WTC11 (cell line): ENCODE measurements around the gene EFNA5.

Experiments
- FOXP1 ChIP-seq: sonication (generic); formaldehyde crosslinking; IDR thresholded peaks from 2 replicates; pipeline ENCODE4 v1.8.0; 2022; ENCODE audit warnings: missing genetic modification reagents, mild to moderate bottlenecking, moderate library complexity, borderline replicate concordance
- NR2C2 ChIP-seq: sonication (generic); formaldehyde crosslinking; IDR thresholded peaks from 2 replicates; pipeline ENCODE4 v1.8.0; 2022; ENCODE audit warnings: mild to moderate bottlenecking, missing genetic modification reagents
- ZNF138 ChIP-seq: sonication (generic); formaldehyde crosslinking; conservative IDR thresholded peaks from 2 replicates; pipeline ENCODE4 v1.8.1; 2022; ENCODE audit warnings: mild to moderate bottlenecking, moderate library complexity, missing genetic modification reagents
- TF ChIP-seq, protein P1 (sequence below): fragments of 200-600 bp; IDR thresholded peaks from 2 replicates; pipeline ENCODE4 v1.8.0; 2022; ENCODE audit warnings: antibody characterized with exemption
- TF ChIP-seq, protein P2 (sequence below): sonication (generic); formaldehyde crosslinking; conservative IDR thresholded peaks from 2 replicates; pipeline ENCODE4 v1.8.1; 2023; ENCODE audit warnings: mild to moderate bottlenecking, low read depth, missing genetic modification reagents, moderate library complexity
- TF ChIP-seq, protein P3 (sequence below): sonication (generic); formaldehyde crosslinking; IDR thresholded peaks from 2 replicates; pipeline ENCODE4 v1.8.0; 2022; ENCODE audit warnings: missing genetic modification reagents

DNA sequence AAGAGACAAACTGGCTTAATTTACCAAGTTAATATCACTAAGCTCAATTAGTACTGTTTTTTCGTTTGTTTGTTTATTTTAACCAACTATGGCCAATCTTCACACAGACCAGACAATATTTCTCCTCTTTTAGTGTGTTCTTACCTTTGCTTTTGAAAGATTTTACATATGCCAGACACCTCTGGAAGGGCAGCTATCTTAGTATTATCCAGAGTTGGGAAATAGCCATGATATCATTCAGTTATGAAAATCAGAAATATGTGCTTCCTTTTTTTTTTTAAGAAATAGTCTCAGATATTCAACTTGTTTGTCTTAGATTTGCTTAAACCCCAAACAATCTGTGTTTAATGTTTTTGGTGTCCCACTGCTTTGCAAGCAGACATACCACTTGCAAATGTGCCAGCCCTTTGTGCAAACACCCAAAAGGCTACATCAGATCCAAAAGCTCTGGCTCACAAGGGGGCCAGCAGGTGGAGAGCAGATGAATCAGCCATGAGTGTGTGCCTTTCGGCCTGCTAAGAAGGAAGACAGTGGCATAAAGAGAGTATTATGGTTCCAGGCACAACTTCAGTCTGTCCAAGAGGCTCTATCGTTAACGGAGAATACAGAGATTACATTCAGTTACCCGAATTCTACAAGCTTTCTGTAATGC, 147.6 kb downstream of the EFNA5 start:
- TF ChIP-seq, protein P1, sequence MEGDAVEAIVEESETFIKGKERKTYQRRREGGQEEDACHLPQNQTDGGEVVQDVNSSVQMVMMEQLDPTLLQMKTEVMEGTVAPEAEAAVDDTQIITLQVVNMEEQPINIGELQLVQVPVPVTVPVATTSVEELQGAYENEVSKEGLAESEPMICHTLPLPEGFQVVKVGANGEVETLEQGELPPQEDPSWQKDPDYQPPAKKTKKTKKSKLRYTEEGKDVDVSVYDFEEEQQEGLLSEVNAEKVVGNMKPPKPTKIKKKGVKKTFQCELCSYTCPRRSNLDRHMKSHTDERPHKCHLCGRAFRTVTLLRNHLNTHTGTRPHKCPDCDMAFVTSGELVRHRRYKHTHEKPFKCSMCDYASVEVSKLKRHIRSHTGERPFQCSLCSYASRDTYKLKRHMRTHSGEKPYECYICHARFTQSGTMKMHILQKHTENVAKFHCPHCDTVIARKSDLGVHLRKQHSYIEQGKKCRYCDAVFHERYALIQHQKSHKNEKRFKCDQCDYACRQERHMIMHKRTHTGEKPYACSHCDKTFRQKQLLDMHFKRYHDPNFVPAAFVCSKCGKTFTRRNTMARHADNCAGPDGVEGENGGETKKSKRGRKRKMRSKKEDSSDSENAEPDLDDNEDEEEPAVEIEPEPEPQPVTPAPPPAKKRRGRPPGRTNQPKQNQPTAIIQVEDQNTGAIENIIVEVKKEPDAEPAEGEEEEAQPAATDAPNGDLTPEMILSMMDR, result no peak
- TF ChIP-seq, protein P2, sequence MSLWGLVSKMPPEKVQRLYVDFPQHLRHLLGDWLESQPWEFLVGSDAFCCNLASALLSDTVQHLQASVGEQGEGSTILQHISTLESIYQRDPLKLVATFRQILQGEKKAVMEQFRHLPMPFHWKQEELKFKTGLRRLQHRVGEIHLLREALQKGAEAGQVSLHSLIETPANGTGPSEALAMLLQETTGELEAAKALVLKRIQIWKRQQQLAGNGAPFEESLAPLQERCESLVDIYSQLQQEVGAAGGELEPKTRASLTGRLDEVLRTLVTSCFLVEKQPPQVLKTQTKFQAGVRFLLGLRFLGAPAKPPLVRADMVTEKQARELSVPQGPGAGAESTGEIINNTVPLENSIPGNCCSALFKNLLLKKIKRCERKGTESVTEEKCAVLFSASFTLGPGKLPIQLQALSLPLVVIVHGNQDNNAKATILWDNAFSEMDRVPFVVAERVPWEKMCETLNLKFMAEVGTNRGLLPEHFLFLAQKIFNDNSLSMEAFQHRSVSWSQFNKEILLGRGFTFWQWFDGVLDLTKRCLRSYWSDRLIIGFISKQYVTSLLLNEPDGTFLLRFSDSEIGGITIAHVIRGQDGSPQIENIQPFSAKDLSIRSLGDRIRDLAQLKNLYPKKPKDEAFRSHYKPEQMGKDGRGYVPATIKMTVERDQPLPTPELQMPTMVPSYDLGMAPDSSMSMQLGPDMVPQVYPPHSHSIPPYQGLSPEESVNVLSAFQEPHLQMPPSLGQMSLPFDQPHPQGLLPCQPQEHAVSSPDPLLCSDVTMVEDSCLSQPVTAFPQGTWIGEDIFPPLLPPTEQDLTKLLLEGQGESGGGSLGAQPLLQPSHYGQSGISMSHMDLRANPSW (CRISPR knock-in tag), result no peak
- no peak for TF ChIP-seq NR2C2 (CRISPR knock-in tag)
- TF ChIP-seq, protein P3, sequence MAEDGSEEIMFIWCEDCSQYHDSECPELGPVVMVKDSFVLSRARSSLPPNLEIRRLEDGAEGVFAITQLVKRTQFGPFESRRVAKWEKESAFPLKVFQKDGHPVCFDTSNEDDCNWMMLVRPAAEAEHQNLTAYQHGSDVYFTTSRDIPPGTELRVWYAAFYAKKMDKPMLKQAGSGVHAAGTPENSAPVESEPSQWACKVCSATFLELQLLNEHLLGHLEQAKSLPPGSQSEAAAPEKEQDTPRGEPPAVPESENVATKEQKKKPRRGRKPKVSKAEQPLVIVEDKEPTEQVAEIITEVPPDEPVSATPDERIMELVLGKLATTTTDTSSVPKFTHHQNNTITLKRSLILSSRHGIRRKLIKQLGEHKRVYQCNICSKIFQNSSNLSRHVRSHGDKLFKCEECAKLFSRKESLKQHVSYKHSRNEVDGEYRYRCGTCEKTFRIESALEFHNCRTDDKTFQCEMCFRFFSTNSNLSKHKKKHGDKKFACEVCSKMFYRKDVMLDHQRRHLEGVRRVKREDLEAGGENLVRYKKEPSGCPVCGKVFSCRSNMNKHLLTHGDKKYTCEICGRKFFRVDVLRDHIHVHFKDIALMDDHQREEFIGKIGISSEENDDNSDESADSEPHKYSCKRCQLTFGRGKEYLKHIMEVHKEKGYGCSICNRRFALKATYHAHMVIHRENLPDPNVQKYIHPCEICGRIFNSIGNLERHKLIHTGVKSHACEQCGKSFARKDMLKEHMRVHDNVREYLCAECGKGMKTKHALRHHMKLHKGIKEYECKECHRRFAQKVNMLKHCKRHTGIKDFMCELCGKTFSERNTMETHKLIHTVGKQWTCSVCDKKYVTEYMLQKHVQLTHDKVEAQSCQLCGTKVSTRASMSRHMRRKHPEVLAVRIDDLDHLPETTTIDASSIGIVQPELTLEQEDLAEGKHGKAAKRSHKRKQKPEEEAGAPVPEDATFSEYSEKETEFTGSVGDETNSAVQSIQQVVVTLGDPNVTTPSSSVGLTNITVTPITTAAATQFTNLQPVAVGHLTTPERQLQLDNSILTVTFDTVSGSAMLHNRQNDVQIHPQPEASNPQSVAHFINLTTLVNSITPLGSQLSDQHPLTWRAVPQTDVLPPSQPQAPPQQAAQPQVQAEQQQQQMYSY (CRISPR knock-in tag), result no peak
- no peak for TF ChIP-seq ZNF138 (CRISPR knock-in tag)
- TF ChIP-seq FOXP1 (CRISPR knock-in tag), result no peak
